A549 (cell line): ENCODE results near the gene U2SURP. TPM values are rescaled to one million over a fixed set of nuclear protein-coding genes. Genes with fewer than 3 reads are reported as not detected.
A peak's percentile ranks its signal among the peaks of the same experiment; 100 is the strongest.

Source experiments
- ATAC-seq, 2 experiments: fragments of 200-7000 bp in 1 of 2; fragments of >200 bp in 1 of 2; cut with Nextera tagmentation in 1 of 2; cut with Tn5 transposase in 1 of 2; 3 replicates each; pipeline versions ENCODE4 v1.8.0 to v1.9.1; 2018 to 2020; ENCODE audit warnings: mild to moderate bottlenecking in 1 of 2, moderate library complexity in 1 of 2
- CTCF ChIA-PET: fragments of 300-600 bp; sonication (Branson Sonifier 250); formaldehyde crosslinking; extraction: SDS; loops from one replicate; lab custom pipeline; 2021; ENCODE audit warnings: antibody characterized with exemption, inconsistent platforms; lab: Yijun Ruan, JAX
- POLR2A ChIA-PET: fragments of 350-600 bp; formaldehyde crosslinking; extraction: SDS; loops from one replicate; lab custom pipeline; 2021; ENCODE audit warnings: antibody characterized with exemption, inconsistent platforms; lab: Yijun Ruan, JAX
- DNase-seq, 2 experiments: peaks; one replicate each; pipeline versions ENCODE4 v3.0.0 to v3.0.0-alpha.2; 2011 to 2016; ENCODE audit warnings: low read depth in 1 of 2, low spot score in 1 of 2
- FAIRE-seq: peaks from 2 replicates; lab custom pipeline; 2011; peaks lifted over from hg19 to GRCh38; lab: Jason Lieb, UNC
- H3K27ac ChIP-seq, 2 experiments: fragments of >200 bp; sonication (Bioruptor Twin); formaldehyde crosslinking; 3 replicates each; pipeline ENCODE4 v1.5.1; 2016 to 2017
- H3K4me1 ChIP-seq: fragments of >200 bp; sonication (Bioruptor Twin); formaldehyde crosslinking; 3 replicates; pipeline ENCODE4 v1.6.1; 2016
- H3K4me2 ChIP-seq: fragments of >200 bp; sonication (Bioruptor Twin); formaldehyde crosslinking; 3 replicates; pipeline ENCODE4 v1.6.1; 2016
- H3K4me3 ChIP-seq: fragments of >200 bp; sonication (Bioruptor Twin); formaldehyde crosslinking; 3 replicates; pipeline ENCODE4 v1.5.1; 2016
- H3K9me3 ChIP-seq: fragments of >200 bp; sonication (Bioruptor Twin); formaldehyde crosslinking; 3 replicates; pipeline ENCODE4 v1.6.1; 2016
- CHD4 ChIP-seq: fragments of 200-600 bp; sonication (generic); IDR thresholded peaks from 2 replicates; pipeline ENCODE4 v1.6.1; 2016; ENCODE audit warnings: antibody characterized with exemption, mild to moderate bottlenecking, borderline replicate concordance
- EHF ChIP-seq: fragments of 250-450 bp; sonication (Bioruptor Pico); IDR thresholded peaks from 2 replicates; pipeline ENCODE4 v1.5.0; 2020; ENCODE audit warnings: mild to moderate bottlenecking
- FOSB ChIP-seq: fragments of 250-450 bp; sonication (Bioruptor Pico); IDR thresholded peaks from 2 replicates; pipeline ENCODE4 v1.5.0; 2020; ENCODE audit warnings: mild to moderate bottlenecking, moderate library complexity
- FOSL2 ChIP-seq, 2 experiments: fragments of 450-650 bp in 1 of 2; fragments of >200 bp in 1 of 2; sonication (Bioruptor Twin) in 1 of 2; formaldehyde crosslinking; IDR thresholded peaks; 2 replicates each; pipeline versions ENCODE4 v1.5.0 to v1.6.1; 2016 to 2020; ENCODE audit warnings: mild to moderate bottlenecking in 1 of 2, moderate library complexity in 1 of 2
- HDAC2 ChIP-seq: fragments of 200-600 bp; sonication (generic); IDR thresholded peaks from 2 replicates; pipeline ENCODE4 v1.6.1; 2016
- HEYL ChIP-seq: fragments of 250-450 bp; sonication (Bioruptor Pico); IDR thresholded peaks from 2 replicates; pipeline ENCODE4 v1.8.0; 2021; ENCODE audit warnings: mild to moderate bottlenecking, moderate library complexity
- JUN ChIP-seq, 2 experiments: fragments of >200 bp; sonication (Bioruptor Twin); formaldehyde crosslinking; IDR thresholded peaks; 2 replicates in 1 of 2; 3 replicates in 1 of 2; pipeline ENCODE4 v1.6.1; 2016 to 2017
- MAFK ChIP-seq: fragments of 450-650 bp; IDR thresholded peaks from 2 replicates; pipeline ENCODE4 v1.6.1; 2014; ENCODE audit not compliant: partially characterized antibody
- MYC ChIP-seq: IDR thresholded peaks from 2 replicates; pipeline ENCODE4 v1.6.1; 2012; ENCODE audit warnings: mild to moderate bottlenecking, inconsistent platforms, low read length, improper control_type of control experiment, borderline replicate concordance
- NR3C1 ChIP-seq: fragments of >200 bp; sonication (Bioruptor Twin); formaldehyde crosslinking; IDR thresholded peaks from 3 replicates; pipeline ENCODE4 v1.6.1; 2017
- POLR2A ChIP-seq: IDR thresholded peaks from 2 replicates; pipeline ENCODE4 v1.6.1; 2012; ENCODE audit warnings: mild to moderate bottlenecking, low read length
- RAD21 ChIP-seq, 2 experiments: fragments of >200 bp in 1 of 2; sonication (Bioruptor Twin) in 1 of 2; formaldehyde crosslinking in 1 of 2; IDR thresholded peaks in 1 of 2; conservative IDR thresholded peaks in 1 of 2; 2 replicates in 1 of 2; 3 replicates in 1 of 2; pipeline ENCODE4 v1.6.1; 2012 to 2018; ENCODE audit warnings: inconsistent platforms in 1 of 2
- RARB ChIP-seq: fragments of 250-450 bp; sonication (Bioruptor Pico); IDR thresholded peaks from 2 replicates; pipeline ENCODE4 v1.8.0; 2021; ENCODE audit warnings: mild to moderate bottlenecking, moderate library complexity
- RNF2 ChIP-seq: fragments of 200-600 bp; sonication (generic); IDR thresholded peaks from 2 replicates; pipeline ENCODE4 v1.6.1; 2016; ENCODE audit warnings: low read depth, mild to moderate bottlenecking, antibody characterized with exemption, moderate library complexity, borderline replicate concordance
- ZSCAN20 ChIP-seq: fragments of 250-450 bp; sonication (Bioruptor Pico); IDR thresholded peaks from 2 replicates; pipeline ENCODE4 v1.8.0; 2022; ENCODE audit warnings: mild to moderate bottlenecking, moderate library complexity
- WGBS: methylation state at CpG from one replicate; pipeline ENCODE4 v1.1.6; 2017; ENCODE audit errors: missing lambda C conversion rate; 5-methylcytosine and 5-hydroxymethylcytosine counted together
- polyA plus RNA-seq, 4 experiments: library from polyadenylated mRNA; depleted of rRNA in 3 of 4; stranded (reverse); fragments of >200 nt; fragmentation: RNase III in 1 of 4; extraction: RNeasy Plus Mini Kit Qiagen cat#74134 plus additional on column Dnase treatment in 1 of 4; gene quantifications; 2 replicates in 3 of 4; 3 replicates in 1 of 4; pipeline ENCODE4 v1.2.3, GENCODE V29; 2011 to 2017
- TF ChIP-seq, protein P1 (sequence below): fragments of >200 bp; sonication (Bioruptor Twin); formaldehyde crosslinking; IDR thresholded peaks from 3 replicates; pipeline ENCODE4 v1.5.1; 2016
- TF ChIP-seq, protein P2 (sequence below): IDR thresholded peaks from 2 replicates; pipeline ENCODE4 v1.6.1; 2012
- TF ChIP-seq, protein P3 (sequence below): IDR thresholded peaks from 2 replicates; pipeline ENCODE4 v1.6.1; 2012; ENCODE audit warnings: low read depth, borderline replicate concordance
- TF ChIP-seq, protein P4 (sequence below): fragments of 450-650 bp; IDR thresholded peaks from 2 replicates; pipeline ENCODE4 v1.6.1; 2014; ENCODE audit warnings: antibody characterized with exemption

Gene U2SURP
- polyA plus RNA-seq, 2 of the 4 experiments (the other 2 are of a cell fraction): 90.1 to 166 TPM

DNA sequence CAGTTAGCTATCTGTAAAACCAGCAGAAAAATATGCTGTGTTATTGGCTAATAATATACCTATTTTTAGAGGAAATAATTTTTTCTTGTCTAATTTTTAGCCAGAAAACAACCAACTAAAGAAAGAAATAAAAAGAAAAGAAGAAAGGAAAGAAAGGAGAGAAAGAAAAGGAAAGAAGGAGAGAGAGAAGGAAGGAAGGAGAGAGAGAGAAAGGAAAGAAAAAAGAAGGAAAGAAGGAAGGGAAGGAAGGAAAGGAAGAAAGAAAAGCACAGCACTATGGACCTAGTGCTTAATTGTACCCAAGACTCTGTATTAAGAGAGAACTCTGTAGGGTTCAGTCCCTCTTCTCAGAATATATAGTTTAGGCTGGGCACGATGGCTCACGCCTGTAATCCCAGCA, 34.6 kb upstream of the U2SURP start:
- ATAC-seq (no peak), DNase-seq (no peak), FAIRE-seq (no peak)
- WGBS: 92% methylated on average over 2 of the region's 2 CpGs
- TF ChIP-seq, protein P1, sequence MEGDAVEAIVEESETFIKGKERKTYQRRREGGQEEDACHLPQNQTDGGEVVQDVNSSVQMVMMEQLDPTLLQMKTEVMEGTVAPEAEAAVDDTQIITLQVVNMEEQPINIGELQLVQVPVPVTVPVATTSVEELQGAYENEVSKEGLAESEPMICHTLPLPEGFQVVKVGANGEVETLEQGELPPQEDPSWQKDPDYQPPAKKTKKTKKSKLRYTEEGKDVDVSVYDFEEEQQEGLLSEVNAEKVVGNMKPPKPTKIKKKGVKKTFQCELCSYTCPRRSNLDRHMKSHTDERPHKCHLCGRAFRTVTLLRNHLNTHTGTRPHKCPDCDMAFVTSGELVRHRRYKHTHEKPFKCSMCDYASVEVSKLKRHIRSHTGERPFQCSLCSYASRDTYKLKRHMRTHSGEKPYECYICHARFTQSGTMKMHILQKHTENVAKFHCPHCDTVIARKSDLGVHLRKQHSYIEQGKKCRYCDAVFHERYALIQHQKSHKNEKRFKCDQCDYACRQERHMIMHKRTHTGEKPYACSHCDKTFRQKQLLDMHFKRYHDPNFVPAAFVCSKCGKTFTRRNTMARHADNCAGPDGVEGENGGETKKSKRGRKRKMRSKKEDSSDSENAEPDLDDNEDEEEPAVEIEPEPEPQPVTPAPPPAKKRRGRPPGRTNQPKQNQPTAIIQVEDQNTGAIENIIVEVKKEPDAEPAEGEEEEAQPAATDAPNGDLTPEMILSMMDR: no peak
- TF ChIP-seq, protein P2, sequence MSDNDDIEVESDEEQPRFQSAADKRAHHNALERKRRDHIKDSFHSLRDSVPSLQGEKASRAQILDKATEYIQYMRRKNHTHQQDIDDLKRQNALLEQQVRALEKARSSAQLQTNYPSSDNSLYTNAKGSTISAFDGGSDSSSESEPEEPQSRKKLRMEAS: no peak
- TF ChIP-seq FOSB (no peak), MYC (no peak), CHD4 (no peak), POLR2A (no peak), MAFK (no peak), HDAC2 (no peak), ZSCAN20 (CRISPR knock-in tag) (no peak)
- TF ChIP-seq, protein P3, sequence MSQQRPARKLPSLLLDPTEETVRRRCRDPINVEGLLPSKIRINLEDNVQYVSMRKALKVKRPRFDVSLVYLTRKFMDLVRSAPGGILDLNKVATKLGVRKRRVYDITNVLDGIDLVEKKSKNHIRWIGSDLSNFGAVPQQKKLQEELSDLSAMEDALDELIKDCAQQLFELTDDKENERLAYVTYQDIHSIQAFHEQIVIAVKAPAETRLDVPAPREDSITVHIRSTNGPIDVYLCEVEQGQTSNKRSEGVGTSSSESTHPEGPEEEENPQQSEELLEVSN: no peak
- POLR2A ChIA-PET: no interaction called here
- CTCF ChIA-PET: interaction anchor here (1.3 to 2.6 kb wide), 3 partner anchors 9 to 138 kb away, joined by 4 to 12 read pairs (median 11); no protein-coding TSS in a partner anchor
- Histone ChIP-seq H3K4me2 (no peak overlapping the region), H3K4me1 (peaks cover 10% of the 10 kb centered on the region), H3K27ac (no peak overlapping the region), H3K4me3 (no peak overlapping the region), H3K9me3 (no peaks in the 10 kb centered on the region)

DNA sequence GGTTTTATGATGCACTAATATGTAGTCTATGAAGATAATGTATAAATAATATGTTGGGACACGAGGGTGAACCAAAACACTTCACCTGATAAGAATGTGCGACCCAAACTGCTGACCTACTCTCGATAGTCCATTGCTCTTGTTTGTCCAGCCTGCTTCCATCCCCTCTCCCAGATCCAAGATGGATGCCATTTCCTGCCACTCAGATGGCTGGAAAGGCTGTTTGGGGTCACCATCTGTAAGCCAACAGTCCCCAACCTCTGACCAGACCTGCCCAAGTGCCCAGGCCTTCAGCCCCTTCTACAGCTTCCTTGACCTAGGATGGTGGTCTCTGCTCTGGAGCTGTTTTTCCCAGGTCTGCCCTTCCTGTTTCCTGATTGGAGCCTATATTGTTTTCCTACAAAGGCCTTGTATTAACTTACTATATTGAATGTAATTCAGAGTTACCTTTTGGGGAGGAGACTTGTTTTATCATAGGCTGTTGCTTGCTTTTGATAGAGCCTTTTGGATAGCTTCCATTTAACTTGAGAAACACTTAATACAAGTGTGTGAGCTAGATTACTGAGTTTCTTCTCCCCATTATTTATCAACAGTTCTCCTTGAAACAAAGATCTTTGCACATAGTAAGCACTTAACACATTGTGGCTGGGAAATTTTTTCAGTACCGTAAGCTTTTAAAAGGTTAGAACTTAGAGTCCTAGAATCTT, 32.9 kb upstream of the U2SURP start:
- Histone ChIP-seq H3K4me2 (no peak overlapping the region), H3K27ac (no peak overlapping the region), H3K4me3 (no peak overlapping the region)
- ATAC-seq: no peak
- ChIA-PET CTCF (interaction anchor here (1.3 to 2.6 kb wide), 4 partner anchors 15 to 140 kb away, joined by 3 to 11 read pairs (median 4); no protein-coding TSS in a partner anchor), POLR2A (no interaction called here)
- 73% methylated on average over 4 of the region's 4 CpGs for WGBS
- TF ChIP-seq HEYL (no peak), RNF2 (no peak), NR3C1 (no peak), JUN (IDR thresholded peaks at IDR 0.05) (no peak), FOSL2 (IDR thresholded peaks at IDR 0.05) (no peak), FOSL2 (CRISPR knock-in tag; IDR thresholded peaks at IDR 0.05) (no peak), FOSB (no peak), RAD21 (conservative IDR thresholded peaks at IDR 0.05 in 1 of 2, IDR thresholded peaks at IDR 0.05 in 1 of 2) (no peak), EHF (no peak)
- TF ChIP-seq, protein P4, sequence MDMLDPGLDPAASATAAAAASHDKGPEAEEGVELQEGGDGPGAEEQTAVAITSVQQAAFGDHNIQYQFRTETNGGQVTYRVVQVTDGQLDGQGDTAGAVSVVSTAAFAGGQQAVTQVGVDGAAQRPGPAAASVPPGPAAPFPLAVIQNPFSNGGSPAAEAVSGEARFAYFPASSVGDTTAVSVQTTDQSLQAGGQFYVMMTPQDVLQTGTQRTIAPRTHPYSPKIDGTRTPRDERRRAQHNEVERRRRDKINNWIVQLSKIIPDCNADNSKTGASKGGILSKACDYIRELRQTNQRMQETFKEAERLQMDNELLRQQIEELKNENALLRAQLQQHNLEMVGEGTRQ: no peak
- TF ChIP-seq, all 56 proteins: peak for 0
- Histone ChIP-seq H3K4me1 (no peaks in the 10 kb centered on the region; the same call in 2 of the 3 replicates), H3K9me3 (no peaks in the 10 kb centered on the region)
- no peak for DNase-seq
- peak; percentile 18 for FAIRE-seq

DNA sequence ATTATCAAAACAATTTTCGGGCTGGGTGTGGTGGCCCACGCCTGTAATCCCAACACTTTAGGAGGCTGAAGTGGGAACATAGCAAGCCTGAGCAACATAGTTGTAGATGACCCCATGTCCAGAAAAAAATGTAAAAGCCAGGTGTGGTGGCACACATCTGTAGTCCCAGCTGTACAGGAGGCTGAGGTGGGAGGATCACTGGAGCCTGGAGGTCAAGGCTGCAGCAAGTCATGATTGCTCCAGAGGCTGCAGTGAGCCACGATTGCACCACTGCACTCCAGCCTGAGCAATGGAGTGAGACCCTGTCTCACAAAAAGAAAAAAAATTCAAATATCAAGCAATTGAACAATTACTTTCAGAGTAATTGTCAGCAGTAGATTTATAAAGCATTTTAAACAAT, 29.9 kb upstream of the U2SURP start:
- POLR2A ChIA-PET: no interaction called here
- no peak overlapping the region for H3K4me2 ChIP-seq
- WGBS: 82% methylated on average over 3 of the region's 3 CpGs
- peaks cover 18% of the 10 kb centered on the region; the same call in 2 of the 3 replicates for H3K4me1 ChIP-seq
- ATAC-seq: no peak
- TF ChIP-seq RARB: no peak
- TF ChIP-seq, all 56 proteins: peak for 0
- H3K27ac ChIP-seq: no peak overlapping the region
- CTCF ChIA-PET: interaction anchor here (0.9 kb wide), 1 partner anchor 142 kb away, joined by 3 read pairs; no protein-coding TSS in a partner anchor
- no peaks in the 10 kb centered on the region for H3K9me3 ChIP-seq
- FAIRE-seq (no peak), DNase-seq (no peak)
- no peak overlapping the region for H3K4me3 ChIP-seq
